Measurements from ENCODE around the gene FAM200C. TPM values are rescaled to one million over a fixed set of nuclear protein-coding genes. Genes with fewer than 3 reads are reported as not detected.

Gene FAM200C
- total RNA-seq, 3 donors from 2014 or later (not counting 1 experiment from before 2014, with no cell fraction given) = 0.28 to 0.57 (median 0.33) TPM

DNA sequence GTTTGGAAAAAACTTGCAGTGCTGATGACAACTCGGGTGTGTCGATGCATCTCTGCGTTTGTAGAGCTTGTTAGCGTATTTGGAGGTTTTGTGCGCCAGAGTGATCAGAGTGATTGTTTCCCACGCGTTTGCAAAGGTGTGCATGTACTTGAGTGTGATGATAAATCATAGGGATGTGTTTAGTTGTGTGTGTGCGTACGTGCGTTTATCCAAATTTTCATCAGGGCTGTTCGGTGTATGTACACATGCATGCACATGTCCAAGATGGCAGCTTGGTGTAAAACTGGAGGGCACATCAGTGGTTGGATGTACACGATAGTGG lies 29.2 kb downstream of the FAM200C start:
- 67% methylated on average over 12 of the region's 12 CpGs for WGBS (ENCODE audit: insufficient coverage)

DNA sequence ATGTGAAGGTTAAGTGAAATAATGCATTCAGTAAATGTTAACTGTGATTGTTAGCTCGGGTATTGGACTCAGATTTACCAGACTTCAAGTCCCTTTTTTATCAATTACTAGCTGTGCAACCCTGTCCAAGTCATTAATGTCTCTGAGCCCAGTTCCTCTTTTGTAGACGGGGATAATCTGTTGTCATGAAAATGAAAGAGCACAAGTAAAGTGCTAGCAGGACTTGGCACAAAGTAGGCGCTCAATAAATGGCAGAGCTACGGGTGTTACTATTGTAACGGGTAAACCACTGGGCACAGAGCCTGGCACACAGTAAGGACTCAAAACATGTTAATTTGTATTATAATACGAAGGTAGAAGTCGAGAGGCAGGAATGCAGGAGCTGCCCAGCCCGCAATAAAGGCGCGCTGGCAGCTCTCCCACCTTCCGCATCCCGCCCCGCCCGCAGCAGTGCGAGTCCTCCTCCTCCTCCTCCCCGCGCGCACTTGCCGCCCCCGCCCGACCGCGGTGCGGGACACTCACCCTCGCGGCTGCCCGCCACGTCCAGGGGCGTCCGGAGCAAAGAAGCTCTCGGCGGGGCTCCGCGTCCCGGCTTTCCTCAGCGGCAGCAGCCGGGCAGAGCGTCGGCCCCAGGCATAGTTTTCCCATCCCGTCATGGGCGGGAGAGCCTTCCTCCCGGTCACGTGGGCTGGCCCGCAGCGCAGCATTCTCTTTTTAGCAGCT lies 29.7 kb downstream of the FAM200C start, which contains the start of gene C1QTNF2:
TSS of gene C1QTNF2 (minus strand) at position 637 of the 723 bp plus-strand sequence. CDS start 15,615 bp downstream, outside the sequence.
- Mint-ChIP-seq H3K27ac (no peak within 1 kb of the TSS), H3K4me1 (peaks cover 8 to 9% of the 10 kb centered on the region in 2 donors), H3K4me3 (peak within 1 kb of the TSS; percentile 47), H3K36me3 (no peaks in the 10 kb centered on the region), H3K27me3 (ENCODE audit: low read depth in 2 of 2) (peaks cover 56 to 79% of the 10 kb centered on the region in 2 donors), H3K9me3 (no peaks in the 10 kb centered on the region)
- intact Hi-C loops (cut with micrococcal nuclease) = no loop called here
- no peak for DNase-seq
- H3K36me3 ChIP-seq (ENCODE audit: control insufficient read depth, insufficient read depth, low read length) = no peaks in the 10 kb centered on the region
- no peaks in the 10 kb centered on the region for H3K9me3 ChIP-seq (ENCODE audit: control insufficient read depth, insufficient read depth, low read length)
- H3K4me3 ChIP-seq (ENCODE audit: low read length) = no peak within 1 kb of the TSS
- WGBS (ENCODE audit: insufficient coverage) = 5% methylated on average over 45 of the region's 45 CpGs
- TF ChIP-seq, protein P1, sequence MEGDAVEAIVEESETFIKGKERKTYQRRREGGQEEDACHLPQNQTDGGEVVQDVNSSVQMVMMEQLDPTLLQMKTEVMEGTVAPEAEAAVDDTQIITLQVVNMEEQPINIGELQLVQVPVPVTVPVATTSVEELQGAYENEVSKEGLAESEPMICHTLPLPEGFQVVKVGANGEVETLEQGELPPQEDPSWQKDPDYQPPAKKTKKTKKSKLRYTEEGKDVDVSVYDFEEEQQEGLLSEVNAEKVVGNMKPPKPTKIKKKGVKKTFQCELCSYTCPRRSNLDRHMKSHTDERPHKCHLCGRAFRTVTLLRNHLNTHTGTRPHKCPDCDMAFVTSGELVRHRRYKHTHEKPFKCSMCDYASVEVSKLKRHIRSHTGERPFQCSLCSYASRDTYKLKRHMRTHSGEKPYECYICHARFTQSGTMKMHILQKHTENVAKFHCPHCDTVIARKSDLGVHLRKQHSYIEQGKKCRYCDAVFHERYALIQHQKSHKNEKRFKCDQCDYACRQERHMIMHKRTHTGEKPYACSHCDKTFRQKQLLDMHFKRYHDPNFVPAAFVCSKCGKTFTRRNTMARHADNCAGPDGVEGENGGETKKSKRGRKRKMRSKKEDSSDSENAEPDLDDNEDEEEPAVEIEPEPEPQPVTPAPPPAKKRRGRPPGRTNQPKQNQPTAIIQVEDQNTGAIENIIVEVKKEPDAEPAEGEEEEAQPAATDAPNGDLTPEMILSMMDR (IDR thresholded peaks at IDR 0.05) = no peak
- no peak within 1 kb of the TSS for H3K27ac ChIP-seq (ENCODE audit: low read length)
- peaks cover 7% of the 10 kb centered on the region for H3K4me1 ChIP-seq (ENCODE audit: control insufficient read depth, insufficient read depth, low read length)
- peak in 2 of 3 donors; percentile 38 to 46 for ATAC-seq
- peaks cover 21% of the 10 kb centered on the region for H3K27me3 ChIP-seq (ENCODE audit: control insufficient read depth, insufficient read depth, low read length)

More for the DNA sequence above, 29.2 kb downstream of the FAM200C start:
- ATAC-seq (no peak), DNase-seq (no peak)
- H3K36me3 ChIP-seq (ENCODE audit: control insufficient read depth, insufficient read depth, low read length) = no peaks in the 10 kb centered on the region
- intact Hi-C loops (cut with micrococcal nuclease) = no loop called here
- no peaks in the 10 kb centered on the region for H3K9me3 ChIP-seq (ENCODE audit: control insufficient read depth, insufficient read depth, low read length)
- peaks cover 21% of the 10 kb centered on the region for H3K27me3 ChIP-seq (ENCODE audit: control insufficient read depth, insufficient read depth, low read length)
- TF ChIP-seq, protein P1 (IDR thresholded peaks at IDR 0.05) = no peak
- Mint-ChIP-seq H3K27me3 (ENCODE audit: low read depth in 2 of 2) (peaks cover 60 to 84% of the 10 kb centered on the region in 2 donors), H3K9me3 (no peaks in the 10 kb centered on the region), H3K4me3 (no peak overlapping the region), H3K36me3 (no peaks in the 10 kb centered on the region), H3K27ac (no peak overlapping the region), H3K4me1 (peaks cover 8 to 9% of the 10 kb centered on the region in 2 donors)
- H3K4me1 ChIP-seq (ENCODE audit: control insufficient read depth, insufficient read depth, low read length) = peaks cover 7% of the 10 kb centered on the region
- H3K4me3 ChIP-seq (ENCODE audit: low read length) = no peak overlapping the region
- H3K27ac ChIP-seq (ENCODE audit: low read length) = no peak overlapping the region

DNA sequence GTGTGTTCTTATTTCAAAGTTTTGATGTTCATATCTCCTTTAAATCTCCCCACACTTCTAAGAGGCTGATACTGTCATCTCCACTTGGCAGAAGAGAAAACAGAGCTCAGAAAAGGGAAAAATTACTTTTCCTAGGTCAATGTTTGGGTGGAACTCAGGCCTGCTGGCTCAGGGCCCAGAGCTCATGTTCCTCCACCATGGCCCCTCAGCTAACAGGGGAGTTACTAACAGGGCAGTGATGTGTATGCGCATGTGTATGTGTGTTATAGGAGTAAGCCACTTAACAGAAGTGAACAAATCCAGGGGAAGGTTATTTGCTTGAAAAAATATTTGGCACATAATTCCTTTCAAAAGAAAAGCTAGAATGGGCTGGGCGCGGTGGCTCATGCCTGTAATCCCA lies 32.0 kb downstream of the FAM200C start:
- no peaks in the 10 kb centered on the region for H3K36me3 Mint-ChIP-seq
- DNase-seq (no peak), ATAC-seq (no peak)
- H3K27ac ChIP-seq (ENCODE audit: low read length) = no peak overlapping the region
- no peaks in the 10 kb centered on the region for H3K9me3 Mint-ChIP-seq
- H3K4me3 ChIP-seq (ENCODE audit: low read length) = no peak overlapping the region
- peaks cover 45 to 56% of the 10 kb centered on the region in 2 donors for H3K27me3 Mint-ChIP-seq (ENCODE audit: low read depth in 2 of 2)
- WGBS (ENCODE audit: insufficient coverage) = 98% methylated on average over 3 of the region's 3 CpGs
- peaks cover 18% of the 10 kb centered on the region for H3K27me3 ChIP-seq (ENCODE audit: control insufficient read depth, insufficient read depth, low read length)
- intact Hi-C loops (cut with micrococcal nuclease) = no loop called here
- H3K27ac Mint-ChIP-seq = no peak overlapping the region
- no peak overlapping the region for H3K4me3 Mint-ChIP-seq
- H3K36me3 ChIP-seq (ENCODE audit: control insufficient read depth, insufficient read depth, low read length) = no peaks in the 10 kb centered on the region
- peaks cover 7% of the 10 kb centered on the region for H3K4me1 ChIP-seq (ENCODE audit: control insufficient read depth, insufficient read depth, low read length)
- TF ChIP-seq, protein P1 (IDR thresholded peaks at IDR 0.05) = no peak
- H3K9me3 ChIP-seq (ENCODE audit: control insufficient read depth, insufficient read depth, low read length) = no peaks in the 10 kb centered on the region
- peaks cover 8 to 9% of the 10 kb centered on the region in 2 donors for H3K4me1 Mint-ChIP-seq
